ENCODE results near the gene CYP11A1.

CYP11A1 gene

GRCh38 chr15:74313889-74314288, 53.6 kb downstream of the CYP11A1 start:
- Histone ChIP-seq H3K4me1 (ENCODE audit: insufficient read depth, low read length, poor library complexity, severe bottlenecking) (peaks cover 72% of the 10 kb centered on the region), H3K4me3 (ENCODE audit: low read length, poor library complexity, severe bottlenecking) (peak overlapping the region; percentile 73), H4K20me1 (ENCODE audit: insufficient read depth, low read length, poor library complexity, severe bottlenecking) (no peaks in the 10 kb centered on the region), H3K9ac (ENCODE audit: low read depth, low read length, poor library complexity, severe bottlenecking) (peak overlapping the region; percentile 84), H2AFZ (ENCODE audit: low read length) (no peak overlapping the region), H3F3A (ENCODE audit: low read depth) (peaks cover 12% of the 10 kb centered on the region), H3K36me3 (ENCODE audit: insufficient read depth, low read length) (no peaks in the 10 kb centered on the region), H3K79me2 (ENCODE audit: insufficient read depth, low read length) (peaks cover 10% of the 10 kb centered on the region; the same call in 1 of the 2 replicates), H3K9me2 (replicated peaks; ENCODE audit: low read depth, low read length) (no peaks in the 10 kb centered on the region), H3K4me2 (ENCODE audit: low read depth, low read length, poor library complexity, severe bottlenecking) (peak overlapping the region; percentile 94), H3K9me3 (ENCODE audit: insufficient read depth, low read depth, low read length) (no peaks in the 10 kb centered on the region), H3K27me3 (ENCODE audit: insufficient read depth, low read length, poor library complexity, severe bottlenecking) (no peaks in the 10 kb centered on the region)
- TF ChIP-seq, protein P1, sequence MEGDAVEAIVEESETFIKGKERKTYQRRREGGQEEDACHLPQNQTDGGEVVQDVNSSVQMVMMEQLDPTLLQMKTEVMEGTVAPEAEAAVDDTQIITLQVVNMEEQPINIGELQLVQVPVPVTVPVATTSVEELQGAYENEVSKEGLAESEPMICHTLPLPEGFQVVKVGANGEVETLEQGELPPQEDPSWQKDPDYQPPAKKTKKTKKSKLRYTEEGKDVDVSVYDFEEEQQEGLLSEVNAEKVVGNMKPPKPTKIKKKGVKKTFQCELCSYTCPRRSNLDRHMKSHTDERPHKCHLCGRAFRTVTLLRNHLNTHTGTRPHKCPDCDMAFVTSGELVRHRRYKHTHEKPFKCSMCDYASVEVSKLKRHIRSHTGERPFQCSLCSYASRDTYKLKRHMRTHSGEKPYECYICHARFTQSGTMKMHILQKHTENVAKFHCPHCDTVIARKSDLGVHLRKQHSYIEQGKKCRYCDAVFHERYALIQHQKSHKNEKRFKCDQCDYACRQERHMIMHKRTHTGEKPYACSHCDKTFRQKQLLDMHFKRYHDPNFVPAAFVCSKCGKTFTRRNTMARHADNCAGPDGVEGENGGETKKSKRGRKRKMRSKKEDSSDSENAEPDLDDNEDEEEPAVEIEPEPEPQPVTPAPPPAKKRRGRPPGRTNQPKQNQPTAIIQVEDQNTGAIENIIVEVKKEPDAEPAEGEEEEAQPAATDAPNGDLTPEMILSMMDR (conservative IDR thresholded peaks at IDR 0.05; ENCODE audit: low read length): no peak
- TF ChIP-seq EZH2phosphoT487 (IDR thresholded peaks at IDR 0.05; ENCODE audit: borderline replicate concordance): no peak

GRCh38 chr15:74312445-74313007, 54.9 kb downstream of the CYP11A1 start:
- peak overlapping the region; percentile 21 for H3K4me3 ChIP-seq (ENCODE audit: low read length, poor library complexity, severe bottlenecking)
- no peaks in the 10 kb centered on the region for H3K36me3 ChIP-seq (ENCODE audit: insufficient read depth, low read length)
- H3K9me3 ChIP-seq (ENCODE audit: insufficient read depth, low read depth, low read length): no peaks in the 10 kb centered on the region
- no peak for TF ChIP-seq EZH2phosphoT487 (IDR thresholded peaks at IDR 0.05; ENCODE audit: borderline replicate concordance)
- TF ChIP-seq, protein P1 (conservative IDR thresholded peaks at IDR 0.05; ENCODE audit: low read length): no peak
- peaks cover 10% of the 10 kb centered on the region; the same call in 1 of the 2 replicates for H3K79me2 ChIP-seq (ENCODE audit: insufficient read depth, low read length)
- H3K4me1 ChIP-seq (ENCODE audit: insufficient read depth, low read length, poor library complexity, severe bottlenecking): peaks cover 62% of the 10 kb centered on the region
- peak overlapping the region; percentile 46 for H3K4me2 ChIP-seq (ENCODE audit: low read depth, low read length, poor library complexity, severe bottlenecking)
- H3K27me3 ChIP-seq (ENCODE audit: insufficient read depth, low read length, poor library complexity, severe bottlenecking): no peaks in the 10 kb centered on the region
- H2AFZ ChIP-seq (ENCODE audit: low read length): no peak overlapping the region
- H3K9ac ChIP-seq (ENCODE audit: low read depth, low read length, poor library complexity, severe bottlenecking): peak overlapping the region; percentile 64
- H4K20me1 ChIP-seq (ENCODE audit: insufficient read depth, low read length, poor library complexity, severe bottlenecking): no peaks in the 10 kb centered on the region
- peaks cover 12% of the 10 kb centered on the region for H3F3A ChIP-seq (ENCODE audit: low read depth)
- H3K9me2 ChIP-seq (replicated peaks; ENCODE audit: low read depth, low read length): no peaks in the 10 kb centered on the region

DNA sequence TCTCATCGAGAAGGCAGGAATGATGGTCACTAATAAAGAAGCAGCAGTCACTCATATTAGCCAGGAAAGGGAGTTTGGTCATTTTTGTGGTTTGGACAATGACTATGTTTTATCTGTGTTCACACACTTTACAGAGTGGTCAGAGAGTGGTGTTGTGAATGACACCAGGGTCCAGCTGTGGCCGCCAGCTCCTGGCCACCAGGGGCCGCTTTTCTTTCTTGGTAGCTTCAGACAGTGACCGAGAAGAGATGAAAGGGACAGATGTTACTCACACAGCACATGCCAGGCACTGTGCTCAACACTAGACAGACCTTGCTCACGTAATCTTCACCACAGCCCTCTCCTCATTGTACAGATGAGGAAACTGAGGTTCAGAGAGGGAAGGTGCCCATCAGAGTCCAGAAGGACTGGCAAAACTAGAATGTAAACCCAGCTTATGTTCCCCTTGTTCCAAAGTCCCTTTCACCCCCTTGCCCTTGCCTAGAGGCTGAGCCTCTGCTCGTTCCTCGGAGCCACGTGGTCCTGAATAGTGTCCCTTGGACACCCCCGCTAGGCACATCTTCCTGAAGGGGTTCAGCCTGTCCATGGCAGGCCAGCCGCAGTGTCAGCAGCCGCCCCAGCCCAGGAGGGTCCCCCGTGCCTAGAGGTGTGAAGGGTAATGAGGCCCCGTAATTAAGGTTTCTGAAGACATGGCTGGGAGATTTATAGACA, 55.6 kb downstream of the CYP11A1 start:
- peak overlapping the region; percentile 64 for H3K9ac ChIP-seq (ENCODE audit: low read depth, low read length, poor library complexity, severe bottlenecking)
- H2AFZ ChIP-seq (ENCODE audit: low read length): no peak overlapping the region
- no peaks in the 10 kb centered on the region for H4K20me1 ChIP-seq (ENCODE audit: insufficient read depth, low read length, poor library complexity, severe bottlenecking)
- TF ChIP-seq EZH2phosphoT487 (IDR thresholded peaks at IDR 0.05; ENCODE audit: borderline replicate concordance): no peak
- TF ChIP-seq, protein P1 (conservative IDR thresholded peaks at IDR 0.05; ENCODE audit: low read length): peak; percentile 72
- H3K4me2 ChIP-seq (ENCODE audit: low read depth, low read length, poor library complexity, severe bottlenecking): peak overlapping the region; percentile 46
- peaks cover 12% of the 10 kb centered on the region for H3F3A ChIP-seq (ENCODE audit: low read depth)
- H3K36me3 ChIP-seq (ENCODE audit: insufficient read depth, low read length): no peaks in the 10 kb centered on the region
- no peaks in the 10 kb centered on the region for H3K27me3 ChIP-seq (ENCODE audit: insufficient read depth, low read length, poor library complexity, severe bottlenecking)
- H3K79me2 ChIP-seq (ENCODE audit: insufficient read depth, low read length): peaks cover 10% of the 10 kb centered on the region; the same call in 1 of the 2 replicates
- H3K9me3 ChIP-seq (ENCODE audit: insufficient read depth, low read depth, low read length): no peaks in the 10 kb centered on the region
- H3K4me1 ChIP-seq (ENCODE audit: insufficient read depth, low read length, poor library complexity, severe bottlenecking): peaks cover 56% of the 10 kb centered on the region
- H3K4me3 ChIP-seq (ENCODE audit: low read length, poor library complexity, severe bottlenecking): peak overlapping the region; percentile 21
- no peaks in the 10 kb centered on the region for H3K9me2 ChIP-seq (replicated peaks; ENCODE audit: low read depth, low read length)
